DOHH2 (cell line): ENCODE results near the gene IGDCC3.

Source experiments
- H3F3A ChIP-seq: fragments of 200-600 bp; sonication (generic), shearing (Covaris generic); 2 replicates; pipeline ENCODE4 v1.6.0; 2016; ENCODE audit warnings: antibody characterized with exemption, mild to moderate bottlenecking; ENCODE audit not compliant: control insufficient read depth, insufficient read depth
- H3K27ac ChIP-seq: fragments of 200-600 bp; sonication (generic); 2 replicates; pipeline ENCODE4 v1.5.1; 2014; ENCODE audit warnings: low read depth, mild to moderate bottlenecking, low read length, moderate library complexity
- H3K27me3 ChIP-seq: fragments of 200-600 bp; sonication (generic); 2 replicates; pipeline ENCODE4 v1.6.1; 2014; ENCODE audit warnings: mild to moderate bottlenecking, low read length, mixed read lengths; ENCODE audit not compliant: control insufficient read depth
- H3K36me3 ChIP-seq: fragments of 200-600 bp; sonication (generic); 2 replicates; pipeline ENCODE4 v1.6.1; 2014; ENCODE audit warnings: mild to moderate bottlenecking, low read length, moderate library complexity, mixed read lengths; ENCODE audit not compliant: control insufficient read depth
- H3K4me1 ChIP-seq: fragments of 200-600 bp; sonication (generic); 2 replicates; pipeline ENCODE4 v1.6.1; 2014; ENCODE audit warnings: mild to moderate bottlenecking, low read length, mixed read lengths; ENCODE audit not compliant: control insufficient read depth
- H3K4me2 ChIP-seq: fragments of 200-600 bp; sonication (generic); 2 replicates; pipeline ENCODE4 v1.6.0; 2014; ENCODE audit warnings: mild to moderate bottlenecking, low read length, moderate library complexity
- H3K4me3 ChIP-seq: fragments of 200-600 bp; sonication (generic); 2 replicates; pipeline ENCODE4 v1.5.1; 2014; ENCODE audit warnings: mild to moderate bottlenecking, low read length, mixed read lengths
- H3K79me2 ChIP-seq: fragments of 200-600 bp; sonication (generic); 2 replicates; pipeline ENCODE4 v1.6.1; 2014; ENCODE audit warnings: mild to moderate bottlenecking, low read length, mixed read lengths; ENCODE audit not compliant: control insufficient read depth
- H3K9me2 ChIP-seq: fragments of 200-600 bp; sonication (generic); replicated peaks from 2 replicates; pipeline ENCODE4 v1.6.1; 2014; ENCODE audit warnings: mild to moderate bottlenecking, low read length, mixed read lengths; ENCODE audit not compliant: control insufficient read depth
- H3K9me3 ChIP-seq: fragments of 200-600 bp; sonication (generic); 2 replicates; pipeline ENCODE4 v1.6.1; 2014; ENCODE audit warnings: antibody characterized with exemption, low read length, mixed read lengths; ENCODE audit not compliant: control insufficient read depth, insufficient read depth
- H4K20me1 ChIP-seq: fragments of 200-600 bp; sonication (generic); 2 replicates; pipeline ENCODE4 v1.6.0; 2014; ENCODE audit warnings: low read depth, mild to moderate bottlenecking, antibody characterized with exemption, low read length, moderate library complexity; ENCODE audit not compliant: control insufficient read depth, insufficient read depth
- EZH2phosphoT487 ChIP-seq: fragments of 200-600 bp; sonication (generic); IDR thresholded peaks from 2 replicates; pipeline ENCODE4 v1.6.1; 2017; ENCODE audit warnings: borderline replicate concordance, mild to moderate bottlenecking, antibody characterized with exemption, low read length, moderate library complexity, mixed read lengths
- TF ChIP-seq, protein P1 (sequence below): fragments of 200-600 bp; sonication (generic); IDR thresholded peaks from one replicate; pipeline ENCODE4 v1.5.1; 2014; ENCODE audit warnings: antibody characterized with exemption, mild to moderate bottlenecking, low read depth, low read length; ENCODE audit not compliant: poor library complexity, severe bottlenecking

IGDCC3 gene

DNA sequence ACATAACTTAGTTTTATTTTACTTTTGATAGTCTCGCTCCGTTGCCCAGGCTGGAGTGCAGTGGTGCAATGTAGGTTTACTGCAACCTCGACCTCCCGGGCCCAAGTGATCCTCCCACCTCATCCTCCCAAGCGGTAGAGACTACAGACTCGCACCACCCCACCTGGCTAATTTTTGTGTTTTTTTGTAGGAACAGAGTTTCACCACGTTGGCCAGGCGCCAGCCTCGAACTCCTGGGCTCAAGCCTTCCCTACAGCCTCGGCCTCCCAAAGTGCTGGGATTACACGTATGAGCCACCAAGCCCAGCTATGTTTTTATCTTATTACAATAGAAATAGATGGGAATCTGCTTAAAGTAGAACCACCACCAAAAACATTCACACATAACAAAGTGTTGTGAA lies 79.1 kb downstream of the IGDCC3 start:
- no peaks in the 10 kb centered on the region for H3K9me2 ChIP-seq
- H3K4me3 ChIP-seq: no peak overlapping the region
- no peaks in the 10 kb centered on the region for H3K36me3 ChIP-seq
- H3F3A ChIP-seq: peaks cover 16% of the 10 kb centered on the region
- peaks cover 39% of the 10 kb centered on the region for H3K4me1 ChIP-seq
- peaks cover 7% of the 10 kb centered on the region; the same call in 1 of the 2 replicates for H3K9me3 ChIP-seq
- H3K79me2 ChIP-seq: no peaks in the 10 kb centered on the region
- no peaks in the 10 kb centered on the region for H4K20me1 ChIP-seq
- H3K27ac ChIP-seq: no peak overlapping the region
- TF ChIP-seq EZH2phosphoT487: no peak
- TF ChIP-seq, protein P1, sequence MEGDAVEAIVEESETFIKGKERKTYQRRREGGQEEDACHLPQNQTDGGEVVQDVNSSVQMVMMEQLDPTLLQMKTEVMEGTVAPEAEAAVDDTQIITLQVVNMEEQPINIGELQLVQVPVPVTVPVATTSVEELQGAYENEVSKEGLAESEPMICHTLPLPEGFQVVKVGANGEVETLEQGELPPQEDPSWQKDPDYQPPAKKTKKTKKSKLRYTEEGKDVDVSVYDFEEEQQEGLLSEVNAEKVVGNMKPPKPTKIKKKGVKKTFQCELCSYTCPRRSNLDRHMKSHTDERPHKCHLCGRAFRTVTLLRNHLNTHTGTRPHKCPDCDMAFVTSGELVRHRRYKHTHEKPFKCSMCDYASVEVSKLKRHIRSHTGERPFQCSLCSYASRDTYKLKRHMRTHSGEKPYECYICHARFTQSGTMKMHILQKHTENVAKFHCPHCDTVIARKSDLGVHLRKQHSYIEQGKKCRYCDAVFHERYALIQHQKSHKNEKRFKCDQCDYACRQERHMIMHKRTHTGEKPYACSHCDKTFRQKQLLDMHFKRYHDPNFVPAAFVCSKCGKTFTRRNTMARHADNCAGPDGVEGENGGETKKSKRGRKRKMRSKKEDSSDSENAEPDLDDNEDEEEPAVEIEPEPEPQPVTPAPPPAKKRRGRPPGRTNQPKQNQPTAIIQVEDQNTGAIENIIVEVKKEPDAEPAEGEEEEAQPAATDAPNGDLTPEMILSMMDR: no peak
- H3K27me3 ChIP-seq: no peaks in the 10 kb centered on the region
- no peak overlapping the region for H3K4me2 ChIP-seq

- Histone ChIP-seq H3K79me2 (no peaks in the 10 kb centered on the region), H3K4me3 (no peak overlapping the region), H3K27ac (no peak overlapping the region), H3K27me3 (no peaks in the 10 kb centered on the region), H3K9me2 (no peaks in the 10 kb centered on the region), H3K4me2 (peak overlapping the region; percentile 11; the same call in 1 of the 2 replicates), H3F3A (peaks cover 29% of the 10 kb centered on the region), H3K9me3 (no peaks in the 10 kb centered on the region), H3K36me3 (no peaks in the 10 kb centered on the region), H3K4me1 (peaks cover 45% of the 10 kb centered on the region), H4K20me1 (no peaks in the 10 kb centered on the region)
- TF ChIP-seq EZH2phosphoT487: no peak
- TF ChIP-seq, protein P1: no peak
Measured at GRCh38 chr15:65292938-65293518, 84.8 kb downstream of the IGDCC3 start.

GRCh38 chr15:65290228-65290627 lies 87.6 kb downstream of the IGDCC3 start:
- H3K4me3 ChIP-seq: no peak overlapping the region
- no peaks in the 10 kb centered on the region for H3K36me3 ChIP-seq
- H3K27ac ChIP-seq: no peak overlapping the region
- no peaks in the 10 kb centered on the region for H3K27me3 ChIP-seq
- TF ChIP-seq, protein P1: no peak
- TF ChIP-seq EZH2phosphoT487: no peak
- no peaks in the 10 kb centered on the region for H4K20me1 ChIP-seq
- peaks cover 47% of the 10 kb centered on the region for H3K4me1 ChIP-seq
- no peaks in the 10 kb centered on the region for H3K9me3 ChIP-seq
- H3K4me2 ChIP-seq: no peak overlapping the region
- 0 out of 2 replicates have a peak, but pooled peaks cover 16% of the 10 kb centered on the region for H3F3A ChIP-seq
- H3K79me2 ChIP-seq: peaks cover 11% of the 10 kb centered on the region
- no peaks in the 10 kb centered on the region for H3K9me2 ChIP-seq
